Activated CD4-positive, CD25-positive, alpha-beta regulatory T cell treated with anti-CD3 and anti-CD28 coated beads, Interleukin-2, amount 50 U/mL, for 72 hours (primary cell): ENCODE results near the gene TGFBR3.

Source experiments
- DNase-seq: peaks from one replicate; pipeline ENCODE4 v3.0.0; 2021

Gene TGFBR3

DNA sequence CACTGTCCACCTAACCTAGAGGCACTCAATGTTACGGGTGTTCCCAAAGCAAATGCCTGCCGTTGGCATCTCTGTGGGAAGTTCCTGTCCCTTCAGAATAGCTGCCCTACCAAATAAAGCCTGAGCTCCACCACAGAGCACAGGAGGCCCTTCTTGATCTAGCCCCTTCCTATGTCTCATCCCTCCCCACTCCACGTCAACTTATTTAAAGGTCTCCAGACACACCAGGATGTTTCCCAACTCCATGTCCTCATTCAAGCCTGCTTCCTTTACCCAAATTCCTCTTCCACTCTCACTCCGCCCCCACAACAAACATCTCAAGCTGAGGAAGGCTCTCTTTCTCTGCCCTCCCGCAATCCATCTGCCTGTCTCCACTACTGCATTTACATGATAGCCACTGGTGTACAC is 87.7 kb downstream of the TGFBR3 start:
- DNase-seq: no peak

DNA sequence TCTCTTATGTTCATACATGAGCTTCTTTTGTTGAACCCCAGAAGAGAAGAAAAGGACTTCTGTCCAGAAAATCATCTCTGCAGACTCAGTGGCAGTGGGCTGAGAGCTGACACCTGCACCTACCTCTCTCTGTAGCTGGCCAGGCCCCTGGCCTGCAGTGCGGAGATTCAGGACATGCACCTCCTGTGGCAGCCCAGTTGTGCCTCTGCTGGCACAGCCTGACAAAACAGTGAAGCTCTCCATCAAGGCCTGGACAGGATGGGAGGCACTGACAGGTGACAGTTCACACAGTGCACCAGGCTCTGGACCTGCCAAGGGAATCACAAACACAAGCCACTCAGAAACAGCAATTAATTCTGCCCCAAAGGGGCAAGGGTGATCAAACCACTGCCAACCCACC is 88.8 kb downstream of the TGFBR3 start:
- DNase-seq: no peak

DNA sequence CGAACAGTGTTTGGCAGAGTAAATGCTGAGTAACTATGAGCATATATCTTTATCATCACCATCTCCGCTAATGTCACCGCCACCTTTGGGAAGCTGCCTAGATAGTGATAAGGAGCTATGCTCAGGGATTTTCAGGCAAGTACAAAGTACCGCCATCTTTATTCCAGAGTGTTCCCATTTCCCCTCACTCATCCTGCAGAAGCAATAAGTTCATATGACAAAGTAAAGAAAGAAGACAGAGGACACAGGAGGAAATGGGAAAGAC is 89.6 kb downstream of the TGFBR3 start:
- DNase-seq: no peak

DNA sequence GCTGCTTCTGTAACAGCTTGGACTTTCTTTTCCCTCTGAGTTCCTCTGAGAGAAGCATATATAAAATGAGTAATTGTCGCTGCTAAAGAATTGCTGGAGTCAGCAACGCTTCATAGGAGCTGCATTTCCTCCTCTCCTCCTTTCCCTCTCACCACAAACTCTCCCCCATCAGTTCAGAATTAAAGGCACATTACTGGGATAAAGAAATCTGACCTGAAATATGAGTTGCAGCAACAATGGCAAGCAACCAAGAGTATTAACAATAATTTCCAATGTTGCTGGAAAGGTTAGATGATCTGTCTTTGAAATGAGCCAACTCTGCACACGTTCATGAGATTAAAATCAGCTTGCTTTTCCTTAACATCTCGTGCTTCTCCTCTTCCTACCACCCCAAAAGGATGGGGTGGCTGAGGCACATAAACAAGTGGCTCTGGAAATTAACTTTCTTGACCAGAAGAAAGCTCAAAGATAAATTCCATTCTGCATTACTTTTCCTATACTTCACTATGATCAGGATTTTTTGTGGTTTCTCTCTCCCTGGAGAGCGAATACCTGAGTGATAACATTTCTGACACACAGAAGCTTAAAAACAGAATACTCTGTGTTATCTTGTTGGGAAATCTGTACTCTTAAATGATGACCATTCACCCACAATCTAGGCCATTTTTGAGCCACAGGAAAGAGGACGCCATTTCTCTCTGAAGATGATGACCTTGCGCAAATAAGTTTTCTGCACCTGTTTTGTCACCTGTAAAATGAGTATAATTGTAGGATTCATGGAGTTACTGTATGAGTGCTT is 90.2 kb downstream of the TGFBR3 start:
- DNase-seq: no peak

DNA sequence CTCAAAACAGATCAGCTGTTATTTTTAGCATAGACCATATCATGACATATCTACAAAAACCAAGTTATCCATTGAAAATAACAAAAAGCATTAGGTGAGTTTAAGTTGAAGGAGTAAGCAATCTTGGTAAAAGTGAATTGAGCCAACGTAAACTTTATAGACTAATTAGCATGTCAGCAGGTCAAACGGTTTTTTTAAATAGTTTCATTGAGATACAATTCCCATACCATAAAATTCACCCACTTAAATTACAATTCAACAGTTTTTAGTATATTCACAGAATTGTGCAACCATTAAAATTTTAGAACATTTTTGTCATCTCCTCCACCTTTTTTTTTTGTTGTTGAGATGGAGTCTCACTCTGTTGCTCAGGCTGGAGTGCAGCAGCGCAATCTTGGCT is 92.1 kb downstream of the TGFBR3 start:
- DNase-seq: no peak

DNA sequence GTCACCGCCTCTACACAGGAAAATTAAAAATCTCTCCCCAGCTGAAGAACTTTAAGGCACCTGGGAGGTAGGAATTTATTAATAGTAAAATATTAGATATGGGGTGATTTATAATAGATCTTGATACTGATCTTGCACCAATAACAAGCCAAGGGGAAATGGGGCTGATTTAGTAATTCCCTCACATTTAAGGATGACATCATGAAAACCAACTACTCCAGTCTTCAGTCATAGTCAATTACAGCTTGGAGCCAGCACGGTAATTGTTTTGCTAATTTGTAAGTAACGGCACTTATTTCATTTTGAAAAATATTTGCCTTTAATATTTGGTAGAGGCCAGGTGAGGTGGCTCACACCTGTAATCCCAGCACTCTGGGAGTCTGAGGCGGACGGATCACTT is 92.8 kb downstream of the TGFBR3 start:
- DNase-seq: no peak

DNA sequence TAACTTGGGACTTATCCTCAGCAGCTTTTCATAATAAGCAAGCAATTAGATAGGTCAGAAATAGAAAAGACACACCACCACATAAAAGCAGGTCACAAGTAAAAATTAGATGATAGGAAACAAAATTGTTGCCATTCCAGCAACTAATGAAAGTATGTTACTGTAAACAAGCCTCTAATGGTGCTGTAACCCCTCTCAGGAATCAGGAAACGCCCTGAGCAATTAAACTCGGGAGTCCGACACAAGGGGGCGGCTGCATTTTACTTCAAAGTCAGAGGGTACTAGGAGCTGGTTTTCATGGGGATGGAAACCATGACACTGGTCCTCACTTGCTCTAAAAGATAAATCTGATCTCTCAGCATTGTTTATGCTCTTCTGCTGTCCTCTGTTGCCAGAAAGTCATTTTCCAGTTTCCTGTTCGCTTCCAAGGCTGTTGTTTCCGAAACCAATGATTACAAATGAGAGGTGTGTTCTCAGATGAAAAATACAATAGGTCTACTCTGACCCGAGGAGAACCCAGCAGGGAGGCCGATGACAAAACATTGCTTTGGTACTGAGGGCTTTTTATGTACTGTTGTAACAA is 93.4 kb downstream of the TGFBR3 start:
- DNase-seq: no peak

DNA sequence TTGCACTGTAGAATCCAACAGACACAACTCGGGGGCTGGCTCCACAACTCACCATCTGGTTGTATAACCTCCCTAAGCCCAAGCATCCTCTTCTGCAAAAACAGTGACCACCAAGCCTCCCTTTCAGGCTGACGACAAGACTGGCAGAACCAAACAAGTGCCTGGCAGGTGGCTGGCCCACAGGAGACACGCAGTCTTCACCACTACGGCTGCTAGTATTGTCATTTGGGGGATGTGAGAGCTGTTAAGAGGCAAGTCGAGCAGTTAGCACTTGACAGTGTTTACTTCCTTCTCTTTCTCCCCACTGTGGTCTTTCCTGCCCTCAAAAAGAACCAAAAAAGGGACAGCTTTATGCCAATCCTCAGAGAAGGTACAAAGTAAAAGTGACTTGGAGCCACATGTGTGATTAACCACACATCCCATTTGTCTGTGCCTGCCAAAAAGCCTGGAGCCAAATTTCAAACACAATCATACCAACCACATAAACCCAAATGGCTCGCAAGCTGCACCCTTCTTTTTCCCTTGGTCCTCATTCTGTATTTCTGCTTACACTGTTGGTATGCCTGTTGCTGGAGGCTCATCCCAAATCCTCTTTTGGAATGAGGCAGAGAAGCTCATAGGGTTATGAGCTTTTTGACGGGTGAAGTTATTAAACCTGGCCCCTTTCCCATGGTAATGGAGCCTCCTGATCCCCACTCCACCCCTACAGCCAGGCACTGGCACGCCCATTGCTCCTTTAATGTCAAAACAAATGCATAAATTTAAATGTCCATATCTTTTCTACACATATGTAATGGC is 94.1 kb downstream of the TGFBR3 start:
- no peak for DNase-seq

DNA sequence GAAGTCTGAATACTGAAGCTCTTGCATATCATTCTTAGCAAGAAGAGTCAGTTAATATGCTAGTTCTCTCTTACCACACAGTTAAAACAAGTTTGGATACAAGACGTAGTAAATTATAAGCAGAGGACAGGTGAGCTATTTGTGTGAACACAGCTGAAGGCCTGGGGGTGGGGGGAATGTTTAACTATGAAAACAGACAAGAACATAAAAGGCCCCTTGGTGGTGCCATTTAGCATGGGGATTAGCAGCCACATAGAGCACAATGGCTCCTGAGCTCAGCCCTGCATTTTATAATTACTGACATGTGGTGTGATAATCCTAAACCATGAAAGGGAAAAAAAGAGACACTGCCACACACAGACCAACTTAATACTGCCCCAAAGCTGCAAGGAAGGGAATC is 94.8 kb downstream of the TGFBR3 start:
- DNase-seq: no peak

DNA sequence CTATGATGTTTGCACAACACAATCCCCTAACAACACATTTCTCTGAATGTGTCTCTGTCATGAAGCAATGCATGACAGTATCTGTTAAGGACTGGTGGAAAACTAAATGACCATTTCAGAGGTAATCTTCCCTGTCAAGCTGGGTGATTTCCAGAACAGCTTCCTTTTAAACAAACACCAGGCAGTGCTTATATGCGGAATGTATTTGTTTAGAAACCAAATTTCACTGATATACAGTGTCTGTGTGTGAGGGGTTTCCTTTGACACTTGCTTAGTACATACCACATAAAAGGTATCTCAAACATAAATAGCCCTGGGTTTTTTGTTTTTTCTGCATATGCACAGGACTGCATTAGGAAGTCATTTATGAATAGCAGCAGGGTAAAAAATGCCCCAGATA is 95.6 kb downstream of the TGFBR3 start:
- no peak for DNase-seq

DNA sequence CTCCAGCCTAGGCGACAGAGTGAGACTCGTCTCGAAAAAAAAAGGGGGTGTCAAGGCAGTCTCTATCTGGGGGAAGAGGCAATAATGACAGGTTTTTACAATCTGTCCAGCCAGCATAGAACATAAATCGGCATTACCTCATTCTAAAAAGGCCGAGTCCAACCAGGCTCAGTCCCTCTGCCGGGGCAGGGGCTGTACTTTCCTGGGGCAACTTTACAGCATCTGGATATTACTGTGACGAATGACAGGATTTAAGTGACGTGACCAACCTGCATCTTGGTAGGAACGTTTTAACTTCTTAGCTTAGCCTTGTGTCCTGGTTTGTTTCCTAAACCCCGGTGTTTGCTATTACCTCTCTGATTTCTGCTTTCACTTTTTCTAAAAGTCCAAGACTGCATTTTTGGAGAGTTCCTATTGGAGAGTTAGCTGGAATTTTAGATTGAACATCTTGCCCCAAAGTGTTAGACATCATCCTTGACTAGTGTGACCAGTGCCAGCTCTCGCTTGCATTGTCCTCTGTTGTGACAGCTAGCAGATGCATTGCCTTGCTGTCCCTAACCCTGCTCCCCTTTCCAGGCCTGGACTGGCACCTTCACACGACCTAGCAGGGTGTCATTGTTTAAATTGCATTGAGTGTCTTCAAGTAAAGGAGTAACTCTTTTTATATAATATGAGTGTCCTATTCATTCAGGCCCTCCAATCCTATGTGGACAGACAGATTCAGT is 96.5 kb downstream of the TGFBR3 start:
- DNase-seq: no peak

DNA sequence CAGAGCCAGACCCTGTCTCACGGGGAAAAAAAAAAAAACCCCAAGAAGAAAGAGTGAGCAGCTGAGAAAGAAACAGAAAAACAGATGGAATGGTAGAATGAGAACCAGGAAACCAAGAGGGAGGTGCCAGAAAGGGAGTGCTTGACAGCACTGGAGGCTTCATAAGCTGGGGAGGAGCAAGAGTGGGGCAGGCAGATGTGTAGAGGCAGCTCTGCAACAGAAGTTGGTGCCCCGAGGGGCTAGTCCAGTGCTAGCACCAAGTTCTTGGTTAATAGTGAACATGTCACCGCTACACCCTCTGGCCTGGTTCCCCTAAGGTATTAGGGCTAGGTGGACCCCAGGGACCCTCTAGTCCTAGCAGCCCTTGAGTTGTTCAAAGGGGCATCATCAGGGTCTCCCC is 98.0 kb downstream of the TGFBR3 start:
- DNase-seq: no peak

DNA sequence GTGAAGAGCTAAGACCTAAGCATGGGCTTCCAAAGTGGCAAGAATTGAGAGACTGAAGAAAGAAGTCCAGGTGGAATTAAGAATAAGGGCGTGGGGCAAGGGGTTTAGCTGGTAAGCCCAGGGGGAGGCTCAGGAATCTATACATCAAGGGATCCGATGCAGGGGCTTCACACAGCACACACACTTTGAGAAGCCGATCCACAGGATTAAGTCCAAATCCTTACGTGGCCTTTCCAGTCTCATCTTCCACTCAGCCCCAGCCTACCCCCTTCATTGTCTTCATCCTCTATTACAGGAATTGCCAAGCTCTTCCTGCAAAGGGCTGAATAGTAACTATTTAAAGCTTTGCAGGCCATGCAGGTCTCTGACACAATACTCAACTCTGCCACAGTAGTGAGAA is 101.3 kb downstream of the TGFBR3 start:
- no peak for DNase-seq

DNA sequence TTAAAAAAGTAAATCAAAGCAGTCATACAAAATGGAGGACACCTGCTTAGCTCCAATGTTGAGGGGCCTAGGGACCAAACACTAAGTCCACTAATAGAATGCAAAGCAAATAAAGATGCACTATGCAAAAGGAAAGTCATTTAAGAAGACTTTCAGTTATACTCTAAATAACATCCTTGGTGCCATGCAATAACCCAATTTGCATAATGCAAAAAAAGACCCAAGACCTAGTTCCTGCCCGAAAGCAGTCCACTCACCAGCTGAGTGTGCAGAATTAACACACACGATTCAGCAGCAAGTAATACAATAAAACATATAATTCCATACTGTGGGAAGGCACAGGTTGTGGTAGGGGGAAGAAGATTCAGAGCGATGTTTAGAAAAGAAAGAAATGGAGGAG is 101.8 kb downstream of the TGFBR3 start:
- no peak for DNase-seq

DNA sequence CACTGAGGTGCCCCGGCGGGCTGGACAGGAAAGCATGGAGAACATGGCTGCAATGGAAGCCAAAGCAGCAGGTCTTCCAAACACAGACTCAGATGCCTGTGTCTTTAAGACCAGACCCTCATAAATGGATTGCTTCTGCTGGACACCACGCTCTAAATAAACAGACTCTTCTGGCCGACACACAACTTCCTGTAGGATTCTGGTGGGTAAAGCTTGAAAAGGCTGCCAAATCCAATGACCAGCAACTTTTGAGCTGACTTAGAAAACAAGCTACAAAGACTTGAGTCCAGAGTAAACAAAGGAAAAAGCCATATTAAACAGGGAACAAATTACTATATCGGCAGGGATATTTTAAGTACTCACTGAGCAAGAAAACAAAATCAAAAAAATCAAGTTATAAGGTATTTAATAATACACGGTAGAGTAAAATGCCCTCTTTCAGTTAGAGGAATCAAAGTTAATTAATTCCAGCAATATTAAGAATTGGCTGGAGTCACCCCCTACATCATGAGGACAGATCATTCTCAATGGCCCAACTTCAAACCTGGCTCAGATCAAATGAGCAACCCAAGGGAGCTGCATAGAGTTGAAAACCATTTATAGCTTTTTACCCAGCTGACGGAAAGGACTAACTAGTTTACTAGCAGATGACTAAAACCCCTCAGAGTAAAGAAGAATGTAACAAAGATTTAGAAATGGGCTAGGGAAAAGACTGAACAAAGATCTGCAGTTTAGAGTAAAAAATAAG is 102.4 kb downstream of the TGFBR3 start:
- no peak for DNase-seq

DNA sequence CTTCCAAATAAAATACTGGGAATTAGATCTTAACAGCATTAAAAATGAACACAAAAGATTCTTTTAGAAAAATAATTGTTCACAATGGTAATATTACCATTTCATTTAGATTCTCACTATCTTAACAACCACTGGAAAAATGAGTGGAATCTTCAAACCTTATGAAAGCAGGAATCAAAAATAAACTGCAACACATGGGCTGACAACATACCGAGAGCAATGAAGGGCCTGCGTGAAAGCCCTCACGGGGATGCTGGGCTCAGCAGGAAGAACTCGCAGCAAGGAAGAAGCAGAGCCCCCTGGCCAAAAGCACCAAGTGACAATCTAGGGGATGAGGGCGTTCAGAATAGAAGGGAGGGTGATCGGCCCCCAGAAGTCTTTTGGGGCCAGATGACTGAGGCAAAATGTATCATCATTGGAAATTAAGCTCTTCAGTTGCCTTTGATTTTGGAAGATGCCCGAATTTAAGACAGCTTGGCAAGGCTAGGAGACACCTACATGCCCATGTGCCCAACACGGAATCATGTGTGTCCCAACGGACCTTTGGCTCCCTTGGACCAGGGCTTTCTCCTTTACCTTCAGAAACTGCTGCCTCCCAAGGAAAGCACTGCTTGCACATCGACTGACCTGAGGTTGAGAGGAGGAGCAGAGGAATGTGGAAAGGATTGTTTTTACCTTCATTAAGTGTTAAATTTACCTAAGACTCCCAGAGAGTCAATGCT is 103.9 kb downstream of the TGFBR3 start:
- no peak for DNase-seq

DNA sequence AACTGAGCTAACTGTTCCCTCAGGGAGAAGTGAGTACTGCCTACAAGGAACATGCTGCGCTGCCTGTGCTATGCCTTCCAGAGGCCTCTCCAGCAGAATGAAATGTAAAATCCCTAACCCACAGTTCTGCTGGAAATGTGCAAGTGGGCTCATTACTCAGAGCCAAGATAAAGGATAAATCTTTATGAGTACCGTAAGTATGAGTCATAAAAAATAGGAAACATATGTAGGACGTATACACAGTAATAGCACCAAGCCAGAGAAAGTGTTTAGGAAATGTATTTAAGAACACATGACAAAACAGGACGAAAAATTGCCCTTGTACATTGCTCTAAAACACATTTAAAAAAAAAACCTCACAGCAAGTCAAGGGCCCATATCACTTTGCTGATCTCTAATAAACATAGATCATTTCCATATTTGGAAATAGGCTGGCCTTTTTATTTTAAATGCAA is 104.6 kb downstream of the TGFBR3 start:
- no peak for DNase-seq

DNA sequence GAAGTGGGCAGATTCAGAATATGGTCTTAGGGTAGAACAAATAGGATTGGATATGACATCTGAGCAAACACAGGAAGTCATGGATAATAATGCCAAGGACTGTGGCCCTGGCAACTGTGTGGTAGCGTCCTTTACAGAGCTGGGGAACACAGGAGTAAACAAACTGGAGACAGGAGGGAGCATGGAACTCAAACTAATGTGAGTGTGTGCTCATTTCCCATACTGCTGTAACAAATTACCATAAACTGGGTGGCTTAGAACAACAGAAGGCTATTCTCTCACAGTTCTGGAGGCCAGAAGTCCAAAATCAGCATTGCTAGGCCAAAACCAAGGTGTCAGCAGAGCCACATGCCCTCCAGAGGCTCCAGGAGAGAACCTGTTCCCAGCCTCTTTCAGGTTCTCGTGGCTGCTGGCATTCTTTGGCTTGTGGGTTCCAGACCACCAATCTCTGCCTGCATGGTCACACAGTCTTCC is 106.4 kb downstream of the TGFBR3 start:
- no peak for DNase-seq

DNA sequence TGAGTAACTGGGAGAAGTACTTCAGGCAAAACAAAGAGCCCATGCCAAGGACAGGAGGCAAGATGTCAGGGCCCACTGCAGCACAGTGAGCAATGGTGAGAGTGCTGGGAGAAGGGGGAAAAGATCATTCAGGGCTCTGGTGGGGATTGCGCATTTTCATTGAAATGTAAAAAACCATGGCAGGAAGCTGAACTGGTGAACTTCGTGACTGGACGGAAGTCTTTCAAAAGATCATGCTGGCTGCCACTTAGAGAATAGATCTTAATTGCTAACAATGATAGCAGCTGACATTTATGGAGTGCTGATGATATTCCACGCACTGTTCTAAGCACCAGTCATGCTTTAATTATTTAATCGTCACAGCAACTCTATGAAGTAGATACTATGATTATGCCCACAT is 107.0 kb downstream of the TGFBR3 start:
- DNase-seq: no peak

DNA sequence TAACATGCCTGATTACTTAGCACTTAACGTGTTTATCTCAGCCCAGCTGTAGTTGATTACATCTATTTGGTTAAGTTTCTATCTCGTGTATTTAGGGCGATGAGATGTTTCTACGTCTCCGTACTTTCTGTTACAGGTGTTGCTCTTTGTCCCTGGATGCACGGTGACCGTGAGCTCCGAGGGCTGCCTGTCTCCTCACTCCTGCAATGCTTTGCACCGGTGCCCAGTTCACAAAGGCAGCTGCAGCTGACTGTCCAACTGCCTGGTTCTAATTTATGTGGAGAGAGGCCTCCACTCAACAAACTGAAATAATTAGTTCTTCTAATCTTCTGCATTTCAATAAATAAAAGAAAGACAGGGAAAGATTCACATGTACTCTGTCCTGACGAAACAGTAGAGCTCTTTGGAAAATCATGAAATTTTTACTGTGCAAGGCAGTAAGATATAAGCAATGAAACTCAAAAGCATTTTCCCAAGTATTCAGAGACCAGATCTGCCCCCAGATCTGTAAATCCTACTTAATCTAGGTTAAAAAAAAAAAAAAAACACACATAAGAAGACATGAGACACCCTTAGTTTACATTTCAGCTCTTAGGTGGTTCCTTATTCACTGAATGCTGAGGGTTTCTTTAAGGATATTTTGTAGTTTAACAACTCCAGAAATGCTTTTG is 108.2 kb downstream of the TGFBR3 start:
- DNase-seq: no peak

DNA sequence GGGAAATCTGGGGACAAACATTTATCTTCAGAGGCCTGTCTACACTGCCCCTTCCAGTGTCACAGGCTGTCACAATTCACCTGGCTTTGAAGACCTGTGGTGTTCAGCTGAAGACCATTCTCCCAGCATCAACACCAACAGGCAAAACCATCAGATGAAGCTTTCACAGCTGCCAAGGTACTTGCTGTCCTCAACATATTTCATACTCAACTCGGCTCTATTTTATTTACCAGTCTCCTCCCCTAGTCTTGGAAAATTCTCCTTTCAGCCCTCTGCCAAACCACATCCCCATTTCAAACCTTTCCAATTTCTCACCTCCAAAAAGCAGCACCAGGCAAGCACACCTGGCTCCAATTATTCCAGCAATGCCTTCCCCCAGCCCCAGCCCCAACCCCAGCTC is 108.8 kb downstream of the TGFBR3 start:
- no peak for DNase-seq
